Loucy (cell line): ENCODE results near the gene MRPS24.

ENCODE experiments used
- H2AFZ ChIP-seq: fragments of 200-600 bp; sonication (generic); 2 replicates; pipeline ENCODE4 v1.6.0; 2016; ENCODE audit warnings: antibody characterized with exemption, mild to moderate bottlenecking, low read length, moderate library complexity
- H3F3A ChIP-seq: fragments of 200-600 bp; 2 replicates; pipeline ENCODE4 v1.6.0; 2016; ENCODE audit warnings: antibody characterized with exemption, low read depth, mild to moderate bottlenecking
- H3K27me3 ChIP-seq: fragments of 200-600 bp; sonication (generic); 2 replicates; pipeline ENCODE4 v1.6.1; 2014; ENCODE audit warnings: low read length, mild to moderate bottlenecking; ENCODE audit not compliant: insufficient read depth, poor library complexity, severe bottlenecking
- H3K36me3 ChIP-seq: fragments of 200-600 bp; sonication (generic); 2 replicates; pipeline ENCODE4 v1.6.1; 2016; ENCODE audit warnings: low read length; ENCODE audit not compliant: insufficient read depth
- H3K4me1 ChIP-seq: fragments of 200-600 bp; sonication (generic); 2 replicates; pipeline ENCODE4 v1.5.1; 2014; ENCODE audit warnings: low read length, mild to moderate bottlenecking; ENCODE audit not compliant: insufficient read depth, poor library complexity, severe bottlenecking
- H3K4me2 ChIP-seq: fragments of 200-600 bp; sonication (generic); 2 replicates; pipeline ENCODE4 v1.6.0; 2014; ENCODE audit warnings: antibody characterized with exemption, low read length, low read depth, mild to moderate bottlenecking; ENCODE audit not compliant: poor library complexity, severe bottlenecking
- H3K4me3 ChIP-seq: fragments of 200-600 bp; sonication (generic); 2 replicates; pipeline ENCODE4 v1.5.1; 2014; ENCODE audit warnings: low read length, mild to moderate bottlenecking, mixed read lengths; ENCODE audit not compliant: poor library complexity, severe bottlenecking
- H3K79me2 ChIP-seq: fragments of 200-600 bp; sonication (generic); 2 replicates; pipeline ENCODE4 v1.6.1; 2014; ENCODE audit warnings: low read length; ENCODE audit not compliant: insufficient read depth
- H3K9ac ChIP-seq: fragments of 200-600 bp; sonication (generic); 2 replicates; pipeline ENCODE4 v1.6.0; 2014; ENCODE audit warnings: mild to moderate bottlenecking, low read depth, low read length, moderate library complexity; ENCODE audit not compliant: poor library complexity, severe bottlenecking
- H3K9me2 ChIP-seq: fragments of 200-600 bp; sonication (generic); replicated peaks from 2 replicates; pipeline ENCODE4 v1.6.1; 2016; ENCODE audit warnings: low read depth, low read length, mixed read lengths
- H3K9me3 ChIP-seq: fragments of 200-600 bp; sonication (generic); 2 replicates; pipeline ENCODE4 v1.6.1; 2014; ENCODE audit warnings: mild to moderate bottlenecking, antibody characterized with exemption, low read length, low read depth; ENCODE audit not compliant: insufficient read depth
- H4K20me1 ChIP-seq: fragments of 200-600 bp; sonication (generic); 2 replicates; pipeline ENCODE4 v1.6.0; 2014; ENCODE audit warnings: antibody characterized with exemption, low read length, mild to moderate bottlenecking; ENCODE audit not compliant: insufficient read depth, poor library complexity, severe bottlenecking
- EZH2phosphoT487 ChIP-seq: fragments of 200-600 bp; IDR thresholded peaks from 2 replicates; pipeline ENCODE4 v1.6.1; 2018; ENCODE audit warnings: antibody characterized with exemption, mild to moderate bottlenecking, moderate library complexity, borderline replicate concordance
- TF ChIP-seq, protein P1 (sequence below): fragments of 200-600 bp; sonication (generic); conservative IDR thresholded peaks from 2 replicates; pipeline ENCODE4 v1.5.1; 2014; ENCODE audit warnings: mild to moderate bottlenecking, antibody characterized with exemption, low read length

The MRPS24 gene

DNA sequence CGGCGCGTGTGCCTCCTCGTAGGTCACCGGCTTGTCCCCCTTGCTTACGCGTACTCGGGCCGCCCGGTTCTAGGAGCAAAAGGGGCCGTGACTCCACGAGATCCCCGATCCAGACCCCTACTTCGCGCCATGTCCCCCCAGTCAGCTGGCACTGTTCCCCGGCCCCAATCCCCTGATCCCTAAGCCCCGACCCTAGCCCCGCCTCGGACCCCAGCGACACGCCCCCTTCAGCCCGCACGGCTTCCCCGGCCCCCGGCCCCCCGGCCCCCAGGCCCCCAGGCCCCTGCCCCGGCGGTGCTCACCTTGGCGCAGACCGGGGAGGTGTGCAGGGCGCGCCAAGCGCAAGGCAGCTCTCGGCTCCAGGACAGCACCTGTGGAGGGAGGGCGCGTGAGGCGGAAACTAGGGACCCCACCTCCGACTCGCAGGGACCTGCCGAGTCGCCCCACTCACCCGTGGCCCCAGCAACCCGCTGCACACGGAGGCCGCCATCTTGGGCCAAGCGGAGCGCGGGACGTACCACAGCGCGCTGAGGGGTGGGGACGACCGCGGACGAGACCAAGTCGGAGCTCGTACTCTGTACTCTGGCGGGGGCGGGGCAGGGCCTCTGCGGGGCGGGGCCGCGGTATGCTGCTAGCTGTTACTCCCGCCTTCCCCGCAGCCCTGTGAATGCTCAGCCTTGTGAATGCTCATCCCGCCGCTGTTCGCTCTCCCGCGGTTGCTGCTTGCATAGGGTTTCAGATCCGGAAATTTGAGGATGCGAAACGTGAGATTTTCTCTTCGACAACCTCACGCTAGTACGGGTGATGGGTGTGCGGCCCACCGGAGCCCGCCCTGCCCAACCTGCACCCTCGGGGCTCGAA lies at the start of gene MRPS24:
MRPS24 (minus strand) TSS at position 512 of the 861 bp plus-strand sequence; CDS start at position 490, 22 bp downstream.
- no peaks in the 10 kb centered on the region for H4K20me1 ChIP-seq
- H3K4me2 ChIP-seq = peak within 1 kb of the TSS; percentile 96
- peak within 1 kb of the TSS; percentile 89 for H2AFZ ChIP-seq
- H3K9me3 ChIP-seq = no peaks in the 10 kb centered on the region
- H3K9me2 ChIP-seq = no peaks in the 10 kb centered on the region
- peaks cover 14% of the 10 kb centered on the region for H3K4me1 ChIP-seq
- peaks cover 3% of the 10 kb centered on the region; the same call in 1 of the 2 replicates for H3K36me3 ChIP-seq
- peak within 1 kb of the TSS; percentile 62 for H3K9ac ChIP-seq
- no peaks in the 10 kb centered on the region for H3K27me3 ChIP-seq
- no peaks in the 10 kb centered on the region for H3F3A ChIP-seq
- H3K4me3 ChIP-seq = peak within 1 kb of the TSS; percentile 98
- peaks cover 6% of the 10 kb centered on the region; the same call in 1 of the 2 replicates for H3K79me2 ChIP-seq
- no peak for TF ChIP-seq EZH2phosphoT487
- TF ChIP-seq, protein P1, sequence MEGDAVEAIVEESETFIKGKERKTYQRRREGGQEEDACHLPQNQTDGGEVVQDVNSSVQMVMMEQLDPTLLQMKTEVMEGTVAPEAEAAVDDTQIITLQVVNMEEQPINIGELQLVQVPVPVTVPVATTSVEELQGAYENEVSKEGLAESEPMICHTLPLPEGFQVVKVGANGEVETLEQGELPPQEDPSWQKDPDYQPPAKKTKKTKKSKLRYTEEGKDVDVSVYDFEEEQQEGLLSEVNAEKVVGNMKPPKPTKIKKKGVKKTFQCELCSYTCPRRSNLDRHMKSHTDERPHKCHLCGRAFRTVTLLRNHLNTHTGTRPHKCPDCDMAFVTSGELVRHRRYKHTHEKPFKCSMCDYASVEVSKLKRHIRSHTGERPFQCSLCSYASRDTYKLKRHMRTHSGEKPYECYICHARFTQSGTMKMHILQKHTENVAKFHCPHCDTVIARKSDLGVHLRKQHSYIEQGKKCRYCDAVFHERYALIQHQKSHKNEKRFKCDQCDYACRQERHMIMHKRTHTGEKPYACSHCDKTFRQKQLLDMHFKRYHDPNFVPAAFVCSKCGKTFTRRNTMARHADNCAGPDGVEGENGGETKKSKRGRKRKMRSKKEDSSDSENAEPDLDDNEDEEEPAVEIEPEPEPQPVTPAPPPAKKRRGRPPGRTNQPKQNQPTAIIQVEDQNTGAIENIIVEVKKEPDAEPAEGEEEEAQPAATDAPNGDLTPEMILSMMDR = no peak

DNA sequence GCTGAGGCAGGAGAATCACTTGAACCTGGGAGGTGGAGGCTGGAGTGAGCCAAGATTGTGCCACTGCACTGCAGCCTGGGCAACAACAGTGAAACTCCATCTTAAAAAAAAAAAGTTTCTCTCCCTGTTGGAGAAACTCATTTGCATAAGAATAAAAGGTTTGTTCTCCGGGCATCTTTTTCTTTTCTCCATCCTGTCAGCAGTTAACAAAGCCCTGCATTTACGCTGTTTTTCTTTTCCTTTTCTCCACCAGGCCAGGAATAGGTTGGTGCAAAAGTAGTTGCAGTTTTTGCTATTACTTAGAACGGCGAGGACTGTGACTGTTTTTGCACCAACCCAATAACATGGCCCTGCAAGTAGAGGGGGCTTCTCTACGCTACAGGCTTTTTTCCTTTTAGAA lies 46.6 kb upstream of the MRPS24 start:
- H3K4me3 ChIP-seq = no peak overlapping the region

DNA sequence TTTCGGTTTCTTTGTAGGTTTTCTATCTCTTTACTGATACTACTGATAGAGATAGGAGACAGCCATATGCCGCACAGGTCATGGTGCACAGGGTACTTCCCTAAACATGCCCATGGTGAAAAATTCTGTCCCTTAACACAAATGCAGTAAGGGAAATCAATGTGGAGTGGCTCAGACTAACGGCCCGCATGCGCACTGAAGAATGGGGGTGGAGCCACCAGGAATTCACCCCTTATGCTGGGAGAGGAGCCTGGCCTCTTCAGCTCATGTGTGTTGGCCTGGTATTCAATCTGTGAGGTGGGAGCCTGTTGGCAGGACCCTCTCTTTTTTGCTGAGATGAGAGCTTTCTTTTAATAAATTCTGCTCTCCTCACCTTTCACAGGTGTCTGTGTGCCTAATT lies 45.5 kb upstream of the MRPS24 start:
- no peak overlapping the region for H2AFZ ChIP-seq
- H3K9ac ChIP-seq = no peak overlapping the region
- H3K79me2 ChIP-seq = no peaks in the 10 kb centered on the region
- H3K36me3 ChIP-seq = no peaks in the 10 kb centered on the region
- no peaks in the 10 kb centered on the region for H3K9me2 ChIP-seq
- no peak overlapping the region for H3K4me2 ChIP-seq
- no peaks in the 10 kb centered on the region for H3K9me3 ChIP-seq
- no peaks in the 10 kb centered on the region for H3K4me1 ChIP-seq
- no peaks in the 10 kb centered on the region for H4K20me1 ChIP-seq
- H3K27me3 ChIP-seq = no peaks in the 10 kb centered on the region
- no peak for TF ChIP-seq EZH2phosphoT487
- TF ChIP-seq, protein P1 = no peak
- no peak overlapping the region for H3K4me3 ChIP-seq
- H3F3A ChIP-seq = no peaks in the 10 kb centered on the region

More for the DNA sequence above, 46.6 kb upstream of the MRPS24 start:
- no peaks in the 10 kb centered on the region for H3K27me3 ChIP-seq
- H3K9me3 ChIP-seq = no peaks in the 10 kb centered on the region
- H4K20me1 ChIP-seq = no peaks in the 10 kb centered on the region
- no peaks in the 10 kb centered on the region for H3K9me2 ChIP-seq
- no peak overlapping the region for H3K9ac ChIP-seq
- no peaks in the 10 kb centered on the region for H3F3A ChIP-seq
- H3K4me2 ChIP-seq = no peak overlapping the region
- no peak overlapping the region for H2AFZ ChIP-seq
- TF ChIP-seq, protein P1 = no peak
- no peak for TF ChIP-seq EZH2phosphoT487
- no peaks in the 10 kb centered on the region for H3K36me3 ChIP-seq
- no peaks in the 10 kb centered on the region for H3K79me2 ChIP-seq
- H3K4me1 ChIP-seq = no peaks in the 10 kb centered on the region
